GM12874 (cell line): ENCODE results near the gene CHTF18.

Source experiments
- TF ChIP-seq, protein P1 (sequence below): IDR thresholded peaks from 2 replicates; pipeline ENCODE4 v1.5.1; 2011; ENCODE audit warnings: low read depth, mild to moderate bottlenecking, control low read depth, low read length, moderate library complexity; ENCODE audit not compliant: insufficient read depth

The CHTF18 gene

DNA sequence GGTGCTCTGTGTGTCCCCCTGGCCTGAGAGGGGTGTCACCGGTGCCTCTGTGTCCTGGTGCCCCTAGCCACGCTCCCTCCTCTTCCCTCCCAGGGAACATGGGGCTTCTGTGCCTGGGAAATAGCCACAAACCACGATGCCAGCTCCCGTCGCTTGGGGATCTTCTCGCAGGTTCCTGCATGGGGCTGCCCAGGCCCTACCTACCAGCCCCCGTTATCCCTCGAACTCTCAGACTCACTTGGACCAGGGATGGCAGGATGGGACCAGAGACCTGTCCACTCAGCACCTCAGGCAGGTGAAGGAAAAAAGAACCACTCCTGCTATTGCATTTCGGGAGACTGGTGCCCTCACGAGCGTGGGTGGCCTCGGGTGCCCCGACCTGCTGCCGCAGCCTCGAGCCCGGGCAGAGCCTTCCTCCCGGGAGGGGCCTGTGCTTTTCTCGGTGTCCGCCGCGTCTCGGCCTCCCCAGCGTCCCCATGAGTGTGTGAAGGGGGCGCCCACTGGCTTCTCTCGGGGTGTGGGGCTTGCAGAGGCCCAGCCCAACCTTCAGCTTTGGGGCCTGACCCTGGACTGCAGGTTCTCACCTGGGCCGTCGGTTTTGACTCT lies 53.1 kb downstream of the CHTF18 start:
- TF ChIP-seq, protein P1, sequence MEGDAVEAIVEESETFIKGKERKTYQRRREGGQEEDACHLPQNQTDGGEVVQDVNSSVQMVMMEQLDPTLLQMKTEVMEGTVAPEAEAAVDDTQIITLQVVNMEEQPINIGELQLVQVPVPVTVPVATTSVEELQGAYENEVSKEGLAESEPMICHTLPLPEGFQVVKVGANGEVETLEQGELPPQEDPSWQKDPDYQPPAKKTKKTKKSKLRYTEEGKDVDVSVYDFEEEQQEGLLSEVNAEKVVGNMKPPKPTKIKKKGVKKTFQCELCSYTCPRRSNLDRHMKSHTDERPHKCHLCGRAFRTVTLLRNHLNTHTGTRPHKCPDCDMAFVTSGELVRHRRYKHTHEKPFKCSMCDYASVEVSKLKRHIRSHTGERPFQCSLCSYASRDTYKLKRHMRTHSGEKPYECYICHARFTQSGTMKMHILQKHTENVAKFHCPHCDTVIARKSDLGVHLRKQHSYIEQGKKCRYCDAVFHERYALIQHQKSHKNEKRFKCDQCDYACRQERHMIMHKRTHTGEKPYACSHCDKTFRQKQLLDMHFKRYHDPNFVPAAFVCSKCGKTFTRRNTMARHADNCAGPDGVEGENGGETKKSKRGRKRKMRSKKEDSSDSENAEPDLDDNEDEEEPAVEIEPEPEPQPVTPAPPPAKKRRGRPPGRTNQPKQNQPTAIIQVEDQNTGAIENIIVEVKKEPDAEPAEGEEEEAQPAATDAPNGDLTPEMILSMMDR, result no peak

DNA sequence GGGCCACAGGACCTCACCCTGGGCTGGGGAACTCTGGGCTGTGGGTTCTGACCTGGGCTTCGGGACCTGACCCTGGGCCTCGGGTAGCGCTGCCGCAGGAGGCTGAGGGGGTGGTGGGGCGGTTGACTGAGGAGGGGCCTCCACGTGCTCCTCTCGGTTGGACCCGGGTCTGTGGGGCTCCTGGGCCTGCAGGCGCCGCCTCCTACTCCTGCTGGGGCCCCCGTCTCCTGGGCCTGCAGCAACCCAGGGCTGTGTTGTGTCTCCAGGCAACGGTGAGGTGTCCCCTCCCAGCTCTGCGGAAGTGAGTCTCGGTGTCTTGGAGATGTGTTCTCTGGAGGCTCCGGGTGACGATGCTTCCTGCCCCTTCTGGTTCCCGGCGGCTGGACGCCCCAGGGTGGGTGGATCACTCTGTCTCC lies 53.6 kb downstream of the CHTF18 start:
- TF ChIP-seq, protein P1, result no peak

DNA sequence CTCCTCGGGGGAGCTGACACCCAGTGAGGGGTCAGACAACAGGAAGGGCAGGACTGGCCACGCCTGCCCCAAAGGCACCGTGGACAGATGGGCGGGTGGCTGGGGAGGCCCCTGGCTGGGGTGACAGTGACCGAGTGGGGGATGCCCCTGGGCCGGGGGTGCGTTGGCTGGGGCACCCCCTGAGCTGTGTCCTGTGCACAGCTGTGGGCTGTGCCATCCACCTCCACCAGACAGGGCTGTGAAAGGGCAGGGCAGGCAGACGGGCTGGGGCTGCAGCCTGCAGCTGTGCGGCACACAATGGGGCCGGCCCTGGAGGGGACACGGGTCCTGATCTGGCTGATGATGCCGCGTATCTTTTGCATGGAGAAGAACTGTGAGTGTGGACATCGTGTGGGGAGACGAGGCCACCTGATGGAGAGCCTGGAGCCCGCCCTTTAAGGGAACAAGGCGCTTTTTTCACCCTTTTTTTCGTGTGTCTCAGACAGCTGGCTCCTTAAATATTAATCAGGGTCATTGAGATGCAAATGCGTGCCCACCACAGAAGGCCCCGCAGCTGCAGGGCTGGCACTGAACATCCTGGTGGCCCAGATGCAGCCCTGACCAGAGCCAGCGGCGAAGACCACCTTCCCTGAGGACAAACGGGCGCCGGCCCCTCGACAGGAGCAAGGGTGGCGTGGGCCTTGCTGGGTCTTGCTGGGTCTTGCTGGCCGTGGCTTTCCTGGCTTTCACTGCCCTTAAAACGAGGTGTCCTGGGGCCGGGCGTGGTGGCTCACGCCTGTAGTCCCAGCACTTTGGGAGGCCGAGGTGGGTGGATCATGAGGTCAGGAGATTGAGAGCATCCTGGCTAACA lies 54.5 kb downstream of the CHTF18 start:
- TF ChIP-seq, protein P1, result no peak

DNA sequence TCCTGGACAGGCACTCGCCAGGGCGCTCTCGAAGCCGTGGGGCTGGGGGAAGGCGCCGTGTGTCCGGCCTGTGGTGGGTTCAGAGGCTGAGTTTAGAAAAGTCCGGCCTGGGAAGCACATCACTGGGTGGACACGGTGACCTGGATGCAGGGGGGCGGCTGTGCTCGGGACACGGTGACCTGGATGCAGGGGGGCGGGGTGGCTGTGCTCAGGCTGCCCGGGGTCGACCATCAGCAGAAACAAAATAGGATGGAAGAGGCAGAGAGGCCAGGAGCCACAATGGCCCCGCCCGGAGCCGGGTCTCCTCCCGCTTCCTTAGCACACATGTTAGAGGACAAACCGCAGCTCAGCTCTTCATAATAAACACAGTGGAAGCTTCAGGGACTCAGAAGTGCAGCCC lies 55.4 kb downstream of the CHTF18 start:
- TF ChIP-seq, protein P1, result no peak

GRCh38 chr16:844638-845350 lies 56.4 kb downstream of the CHTF18 start:
- TF ChIP-seq, protein P1, result no peak

DNA sequence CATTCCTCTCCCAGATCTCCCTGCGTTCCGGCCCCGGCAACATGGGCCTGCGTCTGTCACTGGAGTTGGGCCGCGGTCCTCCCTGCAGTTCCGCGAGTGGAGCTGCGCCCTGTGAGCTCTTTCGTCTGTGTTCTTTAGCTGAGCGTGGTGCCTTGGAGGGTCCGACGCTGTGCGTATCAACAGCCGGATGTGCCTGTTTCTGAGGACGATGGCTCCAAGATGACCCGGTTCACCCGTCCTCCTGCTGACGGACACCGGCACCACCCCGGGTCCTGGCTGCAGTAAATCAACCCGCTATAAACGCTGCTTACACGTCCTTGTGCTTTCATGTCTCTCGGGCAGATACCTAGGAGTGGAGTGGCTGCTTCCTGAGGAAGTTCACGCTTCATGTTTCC lies 56.9 kb downstream of the CHTF18 start:
- TF ChIP-seq, protein P1, result no peak

- TF ChIP-seq, protein P1, result no peak
Measured at GRCh38 chr16:847151-847550, 58.7 kb downstream of the CHTF18 start.
